HCT116 (cell line): Measurements from ENCODE around the gene CTNNA1. TPM values are rescaled to one million over a fixed set of nuclear protein-coding genes. Genes with fewer than 3 reads are reported as not detected.
"Not testable (repeated sequence)": the region's sequence is repeated elsewhere in the genome, so short reads cannot be mapped to it uniquely, and the experiment has no call there.

Experiments used
- ATAC-seq: fragments of 200-7000 bp; cut with Tn5 transposase; 2 replicates; pipeline ENCODE4 v1.9.1; 2020; ENCODE audit warnings: mild to moderate bottlenecking, moderate library complexity
- BruUV-seq: library from RNA; stranded (reverse); fragments of 400-500 nt; replicated peaks from 2 replicates; lab custom pipeline; 2021; lab: Mats Ljungman, UMichigan
- CTCF ChIA-PET: fragments of 300-600 bp; sonication (Branson Sonifier 250); formaldehyde crosslinking; loops from one replicate; lab custom pipeline; 2021; ENCODE audit warnings: antibody characterized with exemption; lab: Charles Lee
- POLR2A ChIA-PET: fragments of 300-600, 350-600 bp; sonication (Branson Sonifier 250); formaldehyde crosslinking; loops from one replicate; lab custom pipeline; 2021; ENCODE audit warnings: antibody characterized with exemption; lab: Charles Lee
- RAD21 ChIA-PET, 2 experiments: fragments of 300-600 bp; sonication (Branson Sonifier 250); formaldehyde crosslinking; loops; one replicate each; lab custom pipeline; 2023; ENCODE audit warnings: low total read pairs in 2 of 2; ENCODE audit not compliant: uncharacterized antibody in 2 of 2, unreplicated experiment in 2 of 2, low non-redundant PET in 1 of 2; lab: Charles Lee
- DNase-seq: peaks from one replicate; pipeline ENCODE4 v3.0.0-alpha.2; 2010; ENCODE audit warnings: low read depth, low spot score
- H2AFZ ChIP-seq: fragments of 200-600 bp; shearing (Covaris generic), sonication (generic); 2 replicates; pipeline ENCODE4 v1.6.1; 2017; ENCODE audit warnings: low read depth, mixed run types, mixed read lengths, antibody characterized with exemption, low read length; ENCODE audit not compliant: poor library complexity, severe bottlenecking
- H3K27ac ChIP-seq: 2 replicates; pipeline ENCODE4 v1.5.1; 2012; ENCODE audit warnings: low read depth, low read length
- H3K27me3 ChIP-seq: fragments of 200-600 bp; sonication (generic); 2 replicates; pipeline ENCODE4 v1.6.1; 2016; ENCODE audit warnings: mixed run types, low read length, mixed read lengths; ENCODE audit not compliant: insufficient read depth
- H3K36me3 ChIP-seq, 2 experiments: fragments of 200-500 bp in 1 of 2; fragments of 200-600 bp in 1 of 2; sonication (Bioruptor generic) in 1 of 2; sonication (generic) in 1 of 2; 2 replicates each; pipeline versions ENCODE4 v1.5.1 to v1.6.1; 2014 to 2016; ENCODE audit warnings: low read length in 2 of 2, inconsistent platforms in 1 of 2, mixed read lengths in 1 of 2, mixed run types in 1 of 2; ENCODE audit not compliant: insufficient read depth in 2 of 2, control insufficient read depth in 1 of 2
- H3K4me1 ChIP-seq, 2 experiments: fragments of 200-600 bp in 1 of 2; sonication (generic) in 1 of 2; 2 replicates each; pipeline versions ENCODE4 v1.5.1 to v1.6.1; 2012 to 2017; ENCODE audit warnings: low read length in 2 of 2, inconsistent platforms in 1 of 2, mild to moderate bottlenecking in 1 of 2, mixed read lengths in 1 of 2, mixed run types in 1 of 2, moderate library complexity in 1 of 2; ENCODE audit not compliant: insufficient read depth in 2 of 2, control insufficient read depth in 1 of 2
- H3K4me2 ChIP-seq: fragments of 200-600 bp; sonication (generic); 2 replicates; pipeline ENCODE4 v1.6.1; 2017; ENCODE audit warnings: mixed run types, low read length, mixed read lengths
- H3K4me3 ChIP-seq, 2 experiments: fragments of 200-600 bp in 1 of 2; sonication (generic) in 1 of 2; replicated peaks in 1 of 2; 2 replicates each; pipeline ENCODE4 v1.5.1; 2011 to 2016; ENCODE audit warnings: low read length in 2 of 2, control low read depth in 1 of 2, low read depth in 1 of 2, mild to moderate bottlenecking in 1 of 2, mixed read lengths in 1 of 2, mixed run types in 1 of 2
- H3K79me2 ChIP-seq: fragments of 200-600 bp; sonication (generic); 2 replicates; pipeline ENCODE4 v1.6.1; 2017; ENCODE audit warnings: mild to moderate bottlenecking, mixed run types, low read length, moderate library complexity, mixed read lengths; ENCODE audit not compliant: insufficient read depth
- H3K9ac ChIP-seq: fragments of 200-600 bp; sonication (generic); 2 replicates; pipeline ENCODE4 v1.6.1; 2016; ENCODE audit warnings: low read length, mixed read lengths
- H3K9me2 ChIP-seq: fragments of 200-600 bp; sonication (generic), shearing (Covaris generic); 2 replicates; pipeline ENCODE4 v1.6.1; 2017; ENCODE audit warnings: mixed run types, mild to moderate bottlenecking, moderate library complexity; ENCODE audit not compliant: insufficient read depth
- H3K9me3 ChIP-seq, 2 experiments: fragments of 200-500 bp in 1 of 2; fragments of 200-600 bp in 1 of 2; sonication (Bioruptor generic) in 1 of 2; sonication (generic) in 1 of 2; 2 replicates each; pipeline ENCODE4 v1.6.1; 2014 to 2017; ENCODE audit warnings: low read length in 2 of 2, mixed read lengths in 2 of 2, inconsistent platforms in 1 of 2, low read depth in 1 of 2, mild to moderate bottlenecking in 1 of 2, mixed run types in 1 of 2, moderate library complexity in 1 of 2; ENCODE audit not compliant: control insufficient read depth in 1 of 2, insufficient read depth in 1 of 2
- H4K20me1 ChIP-seq: fragments of 200-600 bp; sonication (generic), shearing (Covaris generic); 2 replicates; pipeline ENCODE4 v1.6.1; 2017; ENCODE audit warnings: mixed run types, mild to moderate bottlenecking, moderate library complexity; ENCODE audit not compliant: insufficient read depth
- CBX3 ChIP-seq: IDR thresholded peaks from 2 replicates; pipeline ENCODE4 v1.6.1; 2012; ENCODE audit warnings: low read depth
- CTCF ChIP-seq, 3 experiments: fragments of 200-600 bp in 1 of 3; sonication (generic) in 1 of 3; IDR thresholded peaks in 2 of 3; conservative IDR thresholded peaks in 1 of 3; 2 replicates each; pipeline ENCODE4 v1.5.1; 2012 to 2017; ENCODE audit warnings: low read depth in 2 of 3, low read length in 2 of 3, antibody characterized with exemption in 1 of 3, borderline replicate concordance in 1 of 3, control low read depth in 1 of 3, mild to moderate bottlenecking in 1 of 3, mixed read lengths in 1 of 3, mixed run types in 1 of 3, moderate library complexity in 1 of 3; ENCODE audit not compliant: insufficient read depth in 1 of 3
- ZFX ChIP-seq: fragments of 450-650 bp; IDR thresholded peaks from 2 replicates; pipeline ENCODE4 v1.6.1; 2017
- intact Hi-C: fragments of 100-400 bp; cut with micrococcal nuclease; formaldehyde crosslinking; loops from 2 replicates; pipeline ENCODE4 v1.10.0; 2022
- total RNA-seq: library from RNA; stranded (reverse); gene quantifications from one replicate; pipeline ENCODE4 v1.2.1, GENCODE V29; 2021; ENCODE audit not compliant: unreplicated experiment

CTNNA1 gene
- total RNA-seq, 1 experiment from 2014 or later = 313 TPM

DNA sequence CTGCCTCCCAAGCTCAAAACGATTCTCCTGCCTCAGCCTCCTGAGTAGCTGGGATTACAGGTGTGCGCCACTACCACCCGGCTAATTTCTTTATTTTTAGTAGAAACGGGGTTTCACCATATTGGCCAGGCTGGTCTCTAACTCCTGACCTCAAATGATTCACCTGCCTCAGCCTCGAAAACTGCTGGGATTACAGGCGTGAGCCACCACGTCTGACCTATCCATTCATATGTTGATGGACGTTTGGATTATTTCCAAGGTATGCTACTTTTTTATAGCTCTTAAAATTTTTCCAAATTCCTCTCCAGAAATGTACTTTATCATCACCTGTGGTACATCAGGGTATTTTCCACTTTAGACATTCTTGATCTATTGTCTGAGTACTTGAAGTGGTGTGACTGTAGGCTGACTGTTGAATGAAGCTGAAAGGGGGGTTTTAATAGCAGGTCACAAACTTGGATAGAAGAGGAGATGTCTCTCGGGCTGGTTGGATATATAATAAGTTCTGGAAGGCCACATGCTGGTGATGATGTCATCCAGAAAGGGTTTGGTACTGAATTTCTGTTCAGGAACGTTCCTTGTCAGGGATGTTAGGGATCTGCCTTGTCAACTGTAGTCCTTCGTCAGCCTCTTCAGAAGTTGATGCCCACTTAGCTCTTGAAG, 7.4 kb downstream of the CTNNA1 start:
- Histone ChIP-seq H4K20me1 (peaks cover 4% of the 10 kb centered on the region; the same call in 1 of the 2 replicates), H3K4me3 (no peak overlapping the region), H3K27me3 (no peaks in the 10 kb centered on the region), H3K79me2 (peaks cover 95% of the 10 kb centered on the region), H3K9ac (no peak overlapping the region), H3K9me3 (no peaks in the 10 kb centered on the region), H3K27ac (no peak overlapping the region), H3K36me3 (peaks cover 2 to 18% of the 10 kb centered on the region in 2 experiments; a peak in 2 of 4 replicates), H3K9me2 (no peaks in the 10 kb centered on the region), H3K4me1 (peaks cover 5 to 10% of the 10 kb centered on the region in 2 experiments), H2AFZ (no peak overlapping the region), H3K4me2 (no peak overlapping the region)
- intact Hi-C loops = no loop called here
- TF ChIP-seq CBX3 = no peak
- TF ChIP-seq CTCF (IDR thresholded peaks at IDR 0.05 in 2 of 3, conservative IDR thresholded peaks at IDR 0.05 in 1 of 3; ENCODE audit: borderline replicate concordance in 1 of 3, insufficient read depth in 1 of 3, low read depth in 2 of 3, low read length in 2 of 3) = no peak
- TF ChIP-seq ZFX = no peak
- RAD21 ChIA-PET = no interaction called here
- POLR2A ChIA-PET = no interaction called here
- no peak for DNase-seq
- no peak for ATAC-seq
- BruUV-seq = no TSS peak
- CTCF ChIA-PET = interaction anchor here (1.2 kb wide), 1 partner anchor 107 kb away, joined by 3 read pairs; no protein-coding TSS in a partner anchor

DNA sequence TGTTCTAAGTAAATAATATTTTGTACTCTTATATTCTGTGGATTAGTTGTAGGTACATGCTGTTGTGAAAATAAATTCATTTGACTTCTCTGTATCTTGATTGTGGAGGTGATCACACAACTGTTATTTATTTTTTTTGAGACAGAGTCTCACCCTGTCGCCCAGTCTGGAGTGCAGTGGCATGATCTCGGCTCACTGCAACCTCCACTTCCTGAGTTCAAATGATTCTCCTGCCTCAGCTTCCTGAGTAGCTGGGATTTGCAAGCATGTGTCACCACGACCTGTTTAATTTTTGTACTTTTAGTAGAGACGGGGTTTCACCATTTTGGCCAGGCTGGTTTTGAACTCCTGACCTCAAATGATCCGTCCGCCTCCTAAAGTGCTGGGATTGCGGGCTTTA, 7.9 kb downstream of the CTNNA1 start:
- RAD21 ChIA-PET, ATAC-seq, H3K27ac ChIP-seq, H3K9me2 ChIP-seq, H3K9me3 ChIP-seq, H3K4me2 ChIP-seq, H3K9ac ChIP-seq, BruUV-seq, H3K4me1 ChIP-seq, intact Hi-C loops, POLR2A ChIA-PET, H2AFZ ChIP-seq, H4K20me1 ChIP-seq, H3K27me3 ChIP-seq, DNase-seq, H3K4me3 ChIP-seq: not testable (repeated sequence)
- CTCF ChIA-PET = interaction anchor here (1.2 kb wide), 1 partner anchor 108 kb away, joined by 3 read pairs; no protein-coding TSS in a partner anchor
- Histone ChIP-seq H3K79me2 (peaks cover 95% of the 10 kb centered on the region), H3K36me3 (peaks cover 2 to 18% of the 10 kb centered on the region in 2 experiments; a peak in 2 of 4 replicates)

- ATAC-seq, H3K4me3 ChIP-seq, intact Hi-C loops, BruUV-seq, H3K9ac ChIP-seq, H3K9me2 ChIP-seq, H3K27ac ChIP-seq, RAD21 ChIA-PET, H3K4me1 ChIP-seq, DNase-seq, H4K20me1 ChIP-seq, H3K4me2 ChIP-seq, H3K9me3 ChIP-seq, H2AFZ ChIP-seq, H3K27me3 ChIP-seq: not testable (repeated sequence)
- H3K36me3 ChIP-seq = peaks cover 2 to 15% of the 10 kb centered on the region in 2 experiments; a peak in 2 of 4 replicates
- CTCF ChIA-PET = interaction anchor here (2.2 kb wide), 1 partner anchor 28 kb away, joined by 10 read pairs; no protein-coding TSS in a partner anchor
- H3K79me2 ChIP-seq = peaks cover 95% of the 10 kb centered on the region
- POLR2A ChIA-PET = interaction anchor here (1.3 kb wide), 1 partner anchor 9 kb away, joined by 4 read pairs; the partner anchor contains the start of gene CTNNA1
Measured at GRCh38 chr5:138761670-138762069, 8.4 kb downstream of the CTNNA1 start.
